ENCODE results near the gene PLET1.
"Not testable (repeated sequence)": the region's sequence is repeated elsewhere in the genome, so short reads cannot be mapped to it uniquely, and the experiment has no call there.

PLET1 gene

GRCh38 chr11:112210890-112211289, 49.8 kb downstream of the PLET1 start:
- no peak for DNase-seq

DNA sequence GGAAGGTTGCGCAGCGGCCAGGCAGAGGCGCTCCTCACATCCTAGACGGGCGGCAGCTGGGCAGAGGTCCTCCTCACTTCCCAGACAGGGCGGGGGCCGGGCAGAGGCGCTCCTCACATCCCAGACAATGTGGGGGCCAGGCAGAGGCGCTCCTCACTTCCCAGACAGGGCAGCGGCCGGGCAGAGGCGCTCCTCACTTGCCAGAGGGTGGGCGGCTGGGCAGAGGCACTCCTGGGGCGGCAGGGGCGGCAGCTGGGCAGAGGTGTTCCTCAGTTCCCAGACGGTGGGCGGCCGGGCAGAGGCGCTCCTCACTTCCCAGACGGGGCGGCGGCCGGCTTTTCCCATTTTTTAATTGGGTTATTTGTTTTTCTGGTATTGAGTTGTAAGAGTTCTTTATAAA, 54.6 kb downstream of the PLET1 start:
- DNase-seq = no peak

DNA sequence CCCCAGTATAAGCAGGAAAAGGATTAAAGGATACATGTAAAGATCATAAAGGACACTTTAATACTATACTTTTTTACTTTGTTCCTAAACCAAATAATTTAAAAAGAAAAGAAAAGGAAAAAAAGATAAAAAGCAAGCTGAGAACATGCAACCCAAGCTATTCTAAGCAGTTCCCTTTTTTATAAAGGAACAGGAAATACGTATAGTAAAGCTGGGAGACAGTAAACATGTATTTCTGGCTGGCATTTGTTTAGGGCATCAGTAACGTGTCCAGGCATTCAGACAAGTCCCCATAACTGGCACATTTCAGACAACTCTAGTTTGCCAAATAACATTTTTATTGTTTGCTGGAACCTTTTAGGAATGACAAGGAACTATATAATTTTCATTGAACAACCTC, 60.4 kb downstream of the PLET1 start:
- no peak for DNase-seq

DNA sequence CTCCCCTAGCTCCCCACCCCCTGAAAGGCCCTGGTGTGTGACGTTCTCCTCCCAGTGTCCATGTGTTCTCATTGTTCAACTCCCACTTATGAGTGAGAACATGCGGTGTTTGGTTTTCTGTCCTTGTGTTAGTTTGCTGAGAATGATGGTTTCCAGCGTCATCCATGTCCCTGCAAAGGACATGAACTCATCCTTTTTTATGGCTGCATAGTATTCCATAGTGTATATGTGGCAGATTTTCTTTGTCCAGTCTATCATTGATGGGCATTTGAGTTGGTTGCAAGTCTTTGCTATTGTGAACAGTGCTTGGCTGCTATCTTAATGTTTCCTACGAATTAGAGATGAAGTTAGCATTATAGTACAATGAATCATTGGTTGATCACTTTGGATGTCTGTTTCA, 61.6 kb downstream of the PLET1 start:
- not testable (repeated sequence) for DNase-seq
